OCI-LY1 (cell line): ENCODE measurements around the gene C16orf89.

Experiments
- CTCF ChIP-seq: fragments of 200-600 bp; sonication (generic), shearing (Covaris generic); IDR thresholded peaks from 2 replicates; pipeline ENCODE4 v1.5.1; 2017; ENCODE audit warnings: mild to moderate bottlenecking, antibody characterized with exemption, low read length, moderate library complexity, mixed read lengths
- EZH2 ChIP-seq: fragments of 200-600 bp; sonication (generic), shearing (Covaris generic); IDR thresholded peaks from 2 replicates; pipeline ENCODE4 v1.8.0; 2017; ENCODE audit warnings: borderline replicate concordance, mixed run types, mild to moderate bottlenecking, antibody characterized with exemption, low read length, moderate library complexity, mixed read lengths

- TF ChIP-seq CTCF (no peak), EZH2 (no peak)
These were observed 62.5 kb downstream of the C16orf89 start for GRCh38 chr16:5003211-5003610.
